Lower leg skin (tissue), 3 donors: Measurements from ENCODE around the gene ELL3.

Source experiments
- CTCF ChIP-seq, 3 donors: fragments of 450-650 bp; IDR thresholded peaks; one replicate each; pipeline ENCODE4 v1.5.1; 2016; ENCODE audit warnings: antibody characterized with exemption in 3 of 3, mild to moderate bottlenecking in 3 of 3, moderate library complexity in 2 of 3
- POLR2A ChIP-seq, 2 donors: fragments of 450-650 bp; IDR thresholded peaks; one replicate each; pipeline ENCODE4 v1.6.1; 2016 to 2017; ENCODE audit warnings: antibody characterized with exemption in 2 of 2, mild to moderate bottlenecking in 1 of 2, moderate library complexity in 1 of 2

GRCh38 chr15:43791993-43792760 is 15.4 kb upstream of the ELL3 start, which contains the start of gene SERF2:
- TF ChIP-seq CTCF (IDR thresholded peaks at IDR 0.05) (no peak), POLR2A (IDR thresholded peaks at IDR 0.05) (peak in 1 of 2 donors; percentile 97)
